Esophagus muscularis mucosa (tissue), 3 donors: ENCODE results near the gene PTMS.

ENCODE experiments used
- POLR2A ChIP-seq: fragments of 450-650 bp; IDR thresholded peaks from one replicate; pipeline ENCODE4 v1.6.1; 2017; ENCODE audit warnings: antibody characterized with exemption, moderate library complexity, mild to moderate bottlenecking, low read depth
- TF ChIP-seq, protein P1 (sequence below), 3 experiments: fragments of 200-600 bp in 2 of 3; fragments of 450-650 bp in 1 of 3; sonication (generic) in 2 of 3; IDR thresholded peaks; one replicate each; pipeline ENCODE4 v1.5.1; 2017 to 2019; ENCODE audit warnings: antibody characterized with exemption in 3 of 3, mild to moderate bottlenecking in 2 of 3, moderate library complexity in 1 of 3

DNA sequence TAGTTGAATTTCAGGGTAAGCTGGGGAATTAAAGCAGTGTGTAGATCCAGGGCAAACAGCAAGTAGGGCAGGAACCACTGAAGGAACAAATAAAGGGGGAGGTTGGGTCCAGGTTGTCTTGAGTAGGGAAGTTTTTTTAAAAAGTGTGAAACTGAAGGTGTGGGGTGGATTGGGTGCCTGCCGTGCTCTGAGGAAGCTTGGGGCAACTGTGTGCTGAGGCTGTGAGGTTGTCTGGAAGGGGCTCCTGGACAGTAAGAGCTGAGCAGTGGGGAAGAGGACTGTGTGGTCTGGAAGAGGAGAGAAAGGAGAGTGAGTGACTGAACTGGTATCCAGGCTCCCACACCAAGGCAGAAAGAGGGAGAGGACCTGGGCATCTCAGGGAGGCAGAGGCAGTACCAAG is 44.6 kb downstream of the PTMS start:
- TF ChIP-seq, protein P1, sequence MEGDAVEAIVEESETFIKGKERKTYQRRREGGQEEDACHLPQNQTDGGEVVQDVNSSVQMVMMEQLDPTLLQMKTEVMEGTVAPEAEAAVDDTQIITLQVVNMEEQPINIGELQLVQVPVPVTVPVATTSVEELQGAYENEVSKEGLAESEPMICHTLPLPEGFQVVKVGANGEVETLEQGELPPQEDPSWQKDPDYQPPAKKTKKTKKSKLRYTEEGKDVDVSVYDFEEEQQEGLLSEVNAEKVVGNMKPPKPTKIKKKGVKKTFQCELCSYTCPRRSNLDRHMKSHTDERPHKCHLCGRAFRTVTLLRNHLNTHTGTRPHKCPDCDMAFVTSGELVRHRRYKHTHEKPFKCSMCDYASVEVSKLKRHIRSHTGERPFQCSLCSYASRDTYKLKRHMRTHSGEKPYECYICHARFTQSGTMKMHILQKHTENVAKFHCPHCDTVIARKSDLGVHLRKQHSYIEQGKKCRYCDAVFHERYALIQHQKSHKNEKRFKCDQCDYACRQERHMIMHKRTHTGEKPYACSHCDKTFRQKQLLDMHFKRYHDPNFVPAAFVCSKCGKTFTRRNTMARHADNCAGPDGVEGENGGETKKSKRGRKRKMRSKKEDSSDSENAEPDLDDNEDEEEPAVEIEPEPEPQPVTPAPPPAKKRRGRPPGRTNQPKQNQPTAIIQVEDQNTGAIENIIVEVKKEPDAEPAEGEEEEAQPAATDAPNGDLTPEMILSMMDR (IDR thresholded peaks at IDR 0.05): no peak
- no peak for TF ChIP-seq POLR2A
